Left hindlimb (tissue), 1 donor: ENCODE data around the gene AKAP8.
"Not testable (repeated sequence)": the region's sequence is repeated elsewhere in the genome, so short reads cannot be mapped to it uniquely, and the experiment has no call there.

Source experiments
- DNase-seq: peaks from one replicate; pipeline ENCODE4 v3.0.0-alpha.2; 2018

Gene AKAP8

GRCh38 chr19:15372470-15372869 lies 7.1 kb downstream of the AKAP8 start:
- DNase-seq: no peak

DNA sequence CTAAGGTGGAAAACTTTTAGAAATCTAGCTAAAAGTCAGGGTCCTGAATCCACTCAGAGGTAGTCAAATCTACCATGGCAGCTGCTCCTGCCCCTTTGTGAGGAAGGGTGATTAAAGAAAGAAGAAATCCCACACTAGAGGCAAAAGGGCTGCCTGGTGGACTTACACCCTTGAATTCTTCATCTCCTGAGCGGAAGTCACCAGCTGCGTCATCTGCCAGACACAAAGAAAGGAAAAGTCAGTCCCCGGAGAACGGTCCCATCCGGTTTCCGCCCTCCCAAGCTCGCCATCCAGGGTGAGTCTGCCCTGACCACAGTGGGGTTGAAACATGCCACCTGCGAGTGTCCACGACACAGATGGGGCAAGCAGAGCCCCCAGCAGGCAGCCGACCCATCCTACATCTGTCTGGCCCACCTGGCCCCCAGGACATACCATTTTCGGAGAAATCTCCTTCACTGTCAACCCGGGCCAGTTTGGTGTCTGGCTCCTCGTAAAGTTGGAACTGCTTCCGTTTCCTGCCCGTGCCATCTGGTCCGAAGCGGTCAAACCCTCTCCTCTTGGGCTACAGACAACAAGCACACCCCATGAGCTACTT lies 7.7 kb downstream of the AKAP8 start:
- DNase-seq: no peak

DNA sequence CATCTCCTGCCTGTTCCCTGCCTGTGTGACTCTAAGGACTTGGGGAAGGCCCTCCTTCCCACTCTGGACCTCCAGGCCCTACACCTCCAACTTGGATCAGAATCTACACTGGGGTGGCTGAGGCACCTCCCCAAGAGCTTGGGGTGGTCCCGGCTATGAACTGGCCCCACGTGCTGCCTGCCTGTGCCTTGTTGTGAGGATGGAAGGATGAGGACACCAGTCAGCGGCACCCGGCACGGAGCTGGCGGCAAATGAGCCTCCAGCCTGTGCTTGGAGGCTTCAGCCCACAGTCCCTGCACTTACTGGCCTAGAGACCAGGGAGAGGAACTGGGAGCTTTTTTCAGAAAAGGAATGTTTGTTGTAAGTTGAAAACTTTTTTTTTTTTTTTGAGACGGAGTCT lies 8.5 kb downstream of the AKAP8 start:
- no peak for DNase-seq

GRCh38 chr19:15369594-15369891 lies 10.0 kb downstream of the AKAP8 start:
- no peak for DNase-seq

GRCh38 chr19:15368798-15369593 lies 10.6 kb downstream of the AKAP8 start:
- no peak for DNase-seq

DNA sequence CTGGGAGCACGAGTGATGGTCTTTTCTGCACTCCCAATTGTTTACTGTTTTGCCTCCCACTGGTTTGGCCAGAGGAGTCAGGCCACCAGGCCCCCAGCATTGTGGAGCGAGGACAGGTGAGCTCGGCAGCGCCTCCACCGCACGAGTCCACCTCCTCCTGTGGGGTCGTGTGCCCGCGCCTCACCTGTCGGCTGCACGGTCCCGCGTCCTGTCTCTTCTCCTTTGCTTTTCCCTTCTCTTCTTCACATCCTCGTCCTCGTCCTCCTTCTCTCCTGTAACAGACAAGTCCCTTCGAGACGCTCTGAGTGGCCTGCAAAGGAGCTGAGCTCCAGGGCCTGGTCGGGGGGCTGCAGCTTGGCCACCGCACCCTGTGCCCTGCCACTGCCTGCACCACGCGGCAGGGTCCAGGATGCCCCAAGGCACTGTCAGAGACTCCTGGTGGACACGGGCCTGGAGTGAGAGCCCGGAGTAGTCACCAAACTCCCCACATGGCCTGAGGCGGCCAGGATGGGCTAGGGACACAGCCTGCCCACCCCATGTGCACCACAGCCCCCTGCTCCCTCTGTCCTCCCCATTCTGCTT lies 11.4 kb downstream of the AKAP8 start:
- DNase-seq: no peak

DNA sequence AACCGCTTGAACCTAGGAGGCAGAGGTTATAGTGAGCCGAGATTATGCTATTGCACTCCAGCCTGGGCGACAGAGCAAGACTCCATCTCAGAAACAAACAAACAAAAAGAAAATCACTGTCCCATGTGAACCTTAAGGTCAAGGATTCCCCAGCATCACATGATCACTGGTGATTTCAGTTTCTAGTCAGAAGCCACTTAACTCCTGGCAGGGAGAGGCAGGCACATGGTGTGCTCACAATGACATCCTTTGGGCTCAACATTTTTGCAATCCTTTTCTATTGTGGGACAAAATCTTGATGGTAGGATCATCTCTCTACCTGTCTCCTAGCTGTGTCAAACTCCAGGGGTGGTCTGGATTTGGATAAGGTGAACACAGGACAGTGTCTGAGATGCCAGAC lies 12.1 kb downstream of the AKAP8 start:
- no peak for DNase-seq

- DNase-seq: no peak
Observed at GRCh38 chr19:15365264-15365663, 14.3 kb downstream of the AKAP8 start.

DNA sequence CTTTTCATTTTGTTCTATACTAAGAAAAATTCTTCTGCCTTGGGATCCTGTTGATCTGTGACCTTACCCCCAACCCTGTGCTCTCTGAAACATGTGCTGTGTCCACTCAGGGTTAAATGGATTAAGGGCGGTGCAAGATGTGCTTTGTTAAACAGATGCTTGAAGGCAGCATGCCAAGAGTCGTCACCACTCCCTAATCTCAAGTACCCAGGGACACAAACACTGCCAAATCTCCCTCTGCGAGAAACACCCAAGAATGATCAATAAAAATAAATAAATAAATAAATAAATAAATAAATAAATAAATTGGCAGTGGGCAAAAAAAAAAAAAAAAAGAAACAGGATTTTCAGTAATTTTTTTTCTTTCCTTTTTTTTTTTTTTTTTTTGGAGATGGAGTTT lies 15.8 kb downstream of the AKAP8 start:
- DNase-seq: not testable (repeated sequence)

GRCh38 chr19:15363048-15363447 lies 16.5 kb downstream of the AKAP8 start:
- DNase-seq: not testable (repeated sequence)

GRCh38 chr19:15360015-15360414 lies 19.6 kb downstream of the AKAP8 start:
- not testable (repeated sequence) for DNase-seq

GRCh38 chr19:15358918-15359317 lies 20.7 kb downstream of the AKAP8 start:
- DNase-seq: no peak

DNA sequence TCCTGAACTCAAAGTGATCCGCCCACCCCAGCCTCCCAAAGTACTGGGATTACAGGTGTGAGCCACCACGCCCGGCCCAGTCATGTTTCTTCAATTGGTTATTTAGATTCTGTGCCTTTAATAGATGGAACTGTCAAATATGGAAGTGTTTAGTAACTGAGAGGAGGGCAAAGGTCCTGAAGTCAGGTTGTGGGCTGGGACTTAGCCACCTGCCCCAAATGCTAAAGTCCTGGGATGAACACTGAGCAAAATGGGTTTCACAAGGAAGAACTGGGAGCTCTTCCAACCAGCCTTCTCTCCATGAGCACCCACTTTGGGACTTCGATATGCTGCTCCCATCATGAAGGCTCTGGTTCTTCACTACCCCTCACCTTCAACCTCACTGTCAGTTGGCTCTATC lies 21.7 kb downstream of the AKAP8 start:
- DNase-seq: no peak

- no peak for DNase-seq
Observed at GRCh38 chr19:15354566-15355296, 24.9 kb downstream of the AKAP8 start.

DNA sequence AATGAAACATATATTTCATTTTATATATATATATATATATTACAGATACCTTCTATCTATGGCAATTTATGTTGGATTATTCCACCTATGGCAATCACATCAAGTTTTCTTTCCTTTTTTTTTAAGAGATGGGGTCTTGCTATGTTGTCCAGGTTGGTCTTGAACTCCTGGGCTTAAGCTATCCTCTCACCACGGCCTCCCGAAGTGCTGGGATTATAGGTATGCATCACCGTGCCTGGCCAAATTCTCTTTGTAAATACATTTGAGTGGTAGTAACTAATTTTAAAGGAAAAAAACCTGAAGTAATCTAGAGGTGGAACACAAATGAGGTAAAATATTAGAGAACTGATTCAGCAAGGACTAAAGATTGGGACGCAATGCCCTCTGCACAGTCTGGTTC lies 25.7 kb downstream of the AKAP8 start:
- no peak for DNase-seq

- not testable (repeated sequence) for DNase-seq
Observed at GRCh38 chr19:15352535-15352934, 27.1 kb downstream of the AKAP8 start.

- DNase-seq: not testable (repeated sequence)
Observed at GRCh38 chr19:15341328-15341727, 38.3 kb downstream of the AKAP8 start.

GRCh38 chr19:15340086-15340485 lies 39.5 kb downstream of the AKAP8 start:
- no peak for DNase-seq

GRCh38 chr19:15337202-15337601 lies 42.4 kb downstream of the AKAP8 start:
- no peak for DNase-seq

DNA sequence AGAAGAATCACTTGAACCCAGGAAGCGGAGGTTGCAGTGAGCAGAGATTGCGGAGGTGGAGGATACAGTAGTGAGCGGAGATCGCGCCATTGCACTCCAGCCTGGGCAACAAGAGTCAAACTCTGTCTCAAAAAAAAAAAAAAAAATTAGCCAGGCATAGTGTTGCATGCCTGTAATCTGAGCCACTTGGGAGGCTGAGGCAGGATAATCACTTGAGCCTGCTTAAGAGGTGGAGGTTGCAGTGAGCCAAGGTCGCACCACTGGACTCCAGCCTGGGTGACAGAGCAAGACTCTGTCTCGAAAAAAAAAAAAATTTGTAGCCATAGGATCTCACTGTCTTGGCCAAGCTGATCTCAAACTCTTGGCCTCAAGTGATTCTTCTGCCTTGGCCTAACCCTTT lies 43.6 kb downstream of the AKAP8 start:
- not testable (repeated sequence) for DNase-seq

GRCh38 chr19:15332311-15332996 lies 47.1 kb downstream of the AKAP8 start, which contains the start of gene BRD4:
Gene BRD4, minus strand, starts transcription at chr19:15332539. Its CDS starts 59,440 bp downstream, at chr19:15273099.
- DNase-seq: peak; percentile 81

- DNase-seq: peak; percentile 69
Observed at GRCh38 chr19:15331419-15332310, 47.9 kb downstream of the AKAP8 start.
